ENCODE measurements around the gene RAB3IP. TPM values are rescaled to one million over a fixed set of nuclear protein-coding genes. Genes with fewer than 3 reads are reported as not detected.
"Not testable (repeated sequence)": the region's sequence is repeated elsewhere in the genome, so short reads cannot be mapped to it uniquely, and the experiment has no call there.

Gene RAB3IP
- polyA plus RNA-seq, 5 donors = 25.6 to 50.6 (median 44.9) TPM

- no peak for DNase-seq
Observed at GRCh38 chr12:69744109-69744508, 5.4 kb downstream of the RAB3IP start.

- DNase-seq = no peak
Observed at GRCh38 chr12:69751476-69751875, 12.8 kb downstream of the RAB3IP start.

GRCh38 chr12:69755302-69755701 lies 16.6 kb downstream of the RAB3IP start:
- no peak for DNase-seq

GRCh38 chr12:69756088-69756755 lies 17.6 kb downstream of the RAB3IP start:
- DNase-seq = no peak

GRCh38 chr12:69758105-69758504 lies 19.4 kb downstream of the RAB3IP start:
- no peak for DNase-seq

GRCh38 chr12:69759581-69759980 lies 20.9 kb downstream of the RAB3IP start:
- DNase-seq = not testable (repeated sequence)

GRCh38 chr12:69765515-69765914 lies 26.9 kb downstream of the RAB3IP start:
- DNase-seq = no peak

GRCh38 chr12:69766260-69766659 lies 27.6 kb downstream of the RAB3IP start:
- no peak for DNase-seq

GRCh38 chr12:69779928-69780327 lies 41.3 kb downstream of the RAB3IP start:
- no peak for DNase-seq

GRCh38 chr12:69783365-69783764 lies 44.7 kb downstream of the RAB3IP start:
- no peak for DNase-seq

- DNase-seq = no peak
Observed at GRCh38 chr12:69789351-69789750, 50.7 kb downstream of the RAB3IP start.

- DNase-seq = no peak
Observed at GRCh38 chr12:69792533-69792932, 53.9 kb downstream of the RAB3IP start.

- not testable (repeated sequence) for DNase-seq
Observed at GRCh38 chr12:69807101-69807897, 68.6 kb downstream of the RAB3IP start.

GRCh38 chr12:69810870-69811498 lies 72.3 kb downstream of the RAB3IP start:
- no peak for DNase-seq

GRCh38 chr12:69816082-69816481 lies 77.4 kb downstream of the RAB3IP start:
- DNase-seq = no peak

- no peak for DNase-seq
Observed at GRCh38 chr12:69821032-69821455, 82.4 kb downstream of the RAB3IP start.

- peak; percentile 80 to 86 for DNase-seq
Observed at GRCh38 chr12:69821456-69822159, 82.9 kb downstream of the RAB3IP start.

GRCh38 chr12:69822201-69822860 lies 83.7 kb downstream of the RAB3IP start:
- DNase-seq = no peak

GRCh38 chr12:69824028-69824427 lies 85.4 kb downstream of the RAB3IP start:
- no peak for DNase-seq

- no peak for DNase-seq
Observed at GRCh38 chr12:69824966-69825560, 86.4 kb downstream of the RAB3IP start, which contains the start of gene MYRFL. MYRFL (plus strand) TSS chr12:69825227; CDS start chr12:69825518, 291 bp downstream.

GRCh38 chr12:69828897-69829296 lies 90.2 kb downstream of the RAB3IP start:
- no peak for DNase-seq

Measured in right lung (tissue), 5 donors.